Activated naive CD8-positive, alpha-beta T cell treated with anti-CD3 and anti-CD28 coated beads for 36 hours (primary cell): ENCODE results near the gene SP100. TPM values are rescaled to one million over a fixed set of nuclear protein-coding genes. Genes with fewer than 3 reads are reported as not detected.
"Not testable (repeated sequence)": the region's sequence is repeated elsewhere in the genome, so short reads cannot be mapped to it uniquely, and the experiment has no call there.

Experiments
- DNase-seq: peaks from one replicate; pipeline ENCODE4 v3.0.0; 2021
- H3K27ac Mint-ChIP-seq: one replicate; pipeline ENCODE4 v1.8.0; 2022; ENCODE audit warnings: mild to moderate bottlenecking, moderate library complexity, mixed read lengths
- H3K27me3 Mint-ChIP-seq: one replicate; pipeline ENCODE4 v1.8.0; 2022; ENCODE audit warnings: mild to moderate bottlenecking, mixed read lengths
- H3K36me3 Mint-ChIP-seq: one replicate; pipeline ENCODE4 v1.8.0; 2021; ENCODE audit warnings: mild to moderate bottlenecking, mixed read lengths
- H3K4me1 Mint-ChIP-seq: one replicate; pipeline ENCODE4 v1.8.0; 2021; ENCODE audit warnings: mixed read lengths
- H3K4me3 Mint-ChIP-seq: one replicate; pipeline ENCODE4 v1.8.0; 2022; ENCODE audit warnings: mild to moderate bottlenecking, moderate library complexity, mixed read lengths
- H3K9me3 Mint-ChIP-seq: one replicate; pipeline ENCODE4 v1.8.0; 2022; ENCODE audit warnings: mixed read lengths
- total RNA-seq, 2 experiments: library from RNA; stranded (reverse); gene quantifications; one replicate each; pipeline ENCODE4 v1.2.3, GENCODE V29; 2021

Gene SP100
- total RNA-seq, 2 experiments from 2014 or later, result 108 to 112 TPM

DNA sequence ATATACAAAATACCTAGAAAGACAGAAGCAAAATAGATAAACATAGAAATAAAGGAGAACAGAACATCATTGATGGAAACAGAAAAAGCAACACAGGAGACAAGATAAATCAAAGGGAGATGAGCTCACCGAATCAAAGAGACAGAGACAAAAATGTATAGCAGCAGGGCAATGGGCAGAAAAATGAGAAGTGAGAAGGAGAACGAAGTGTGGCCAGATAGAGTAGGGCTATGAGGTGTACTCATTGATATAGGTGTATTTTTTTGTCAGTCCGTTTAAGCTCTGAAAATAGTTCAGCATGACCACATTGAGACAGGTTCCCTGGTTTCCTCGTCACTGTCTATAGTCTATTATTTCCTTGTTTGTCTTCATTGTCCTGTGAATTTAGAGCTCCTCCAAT is 55.1 kb downstream of the SP100 start:
- Mint-ChIP-seq H3K27ac (peak overlapping the region; percentile 83), H3K36me3 (peaks cover 71% of the 10 kb centered on the region), H3K4me3 (no peak overlapping the region), H3K9me3 (peaks cover 18% of the 10 kb centered on the region), H3K4me1 (peaks cover 26% of the 10 kb centered on the region), H3K27me3 (no peaks in the 10 kb centered on the region)
- no peak for DNase-seq

DNA sequence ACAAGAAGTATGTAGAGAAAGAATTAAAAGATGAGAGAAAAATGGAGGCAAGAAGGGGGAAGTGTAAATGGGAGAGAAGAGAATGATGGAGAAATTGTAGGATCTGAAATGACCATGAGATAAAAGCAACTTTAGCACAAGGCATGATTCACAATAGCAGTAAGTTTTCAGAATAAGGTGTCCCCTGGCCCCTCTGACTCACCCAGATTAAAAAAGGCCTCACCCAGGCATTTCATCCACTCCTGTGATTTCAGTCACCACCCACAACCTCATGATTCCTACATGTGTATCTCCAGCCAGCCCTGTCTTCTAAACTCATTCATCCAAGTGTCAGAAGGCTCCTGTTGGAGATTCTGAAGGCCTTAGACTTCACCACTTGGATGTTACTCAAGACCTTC is 56.6 kb downstream of the SP100 start:
- DNase-seq, result peak; percentile 45

DNA sequence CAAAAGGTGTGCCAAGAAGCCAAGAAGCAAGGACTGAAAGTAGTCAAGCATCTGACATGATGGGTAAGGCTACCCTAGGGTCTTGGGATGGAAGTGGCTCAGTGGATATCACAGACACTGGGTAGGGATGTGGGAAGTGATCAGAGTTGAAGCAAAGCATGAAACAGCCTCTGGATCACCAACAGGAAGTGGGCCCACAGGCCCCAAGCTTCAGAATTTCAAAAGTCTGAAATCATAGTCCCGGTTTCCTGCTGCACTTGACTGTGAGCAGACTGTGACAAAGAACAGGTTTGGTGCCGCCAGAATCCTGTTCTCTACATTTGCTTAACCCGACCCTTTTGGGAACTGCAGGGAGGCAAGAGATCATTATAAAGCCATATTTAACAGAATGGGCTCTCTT is 57.4 kb downstream of the SP100 start:
- peaks cover 62% of the 10 kb centered on the region for H3K36me3 Mint-ChIP-seq
- peaks cover 19% of the 10 kb centered on the region for H3K9me3 Mint-ChIP-seq
- peaks cover 26% of the 10 kb centered on the region for H3K4me1 Mint-ChIP-seq
- H3K27ac Mint-ChIP-seq, result peak overlapping the region; percentile 83
- peak; percentile 18 for DNase-seq
- H3K27me3 Mint-ChIP-seq, result no peaks in the 10 kb centered on the region
- H3K4me3 Mint-ChIP-seq, result no peak overlapping the region

More for the DNA sequence above, 56.6 kb downstream of the SP100 start:
- H3K9me3 Mint-ChIP-seq, result peaks cover 19% of the 10 kb centered on the region
- H3K27ac Mint-ChIP-seq, result peak overlapping the region; percentile 83
- H3K4me1 Mint-ChIP-seq, result peaks cover 26% of the 10 kb centered on the region
- no peaks in the 10 kb centered on the region for H3K27me3 Mint-ChIP-seq
- peak overlapping the region; percentile 37 for H3K4me3 Mint-ChIP-seq
- H3K36me3 Mint-ChIP-seq, result peaks cover 64% of the 10 kb centered on the region

DNA sequence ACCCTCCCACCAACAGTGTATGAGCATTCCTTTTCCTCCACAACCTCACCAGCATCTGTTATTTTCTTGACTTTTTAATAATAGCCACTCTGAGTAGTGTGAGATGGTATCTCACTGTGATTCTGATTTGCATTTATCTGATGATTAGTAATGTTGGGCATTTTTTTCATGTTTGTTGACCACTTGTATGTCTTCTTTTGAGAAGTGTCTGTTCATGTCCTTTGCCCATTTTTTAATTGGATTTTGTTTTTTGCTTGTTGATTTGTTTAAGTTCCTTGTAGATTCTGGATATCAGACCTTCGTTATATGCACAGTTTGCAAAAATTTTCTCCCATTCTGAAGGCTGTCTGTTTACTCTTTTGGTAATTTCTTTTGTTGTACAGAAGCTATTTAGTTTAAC is 59.1 kb downstream of the SP100 start:
- H3K27me3 Mint-ChIP-seq, result no peaks in the 10 kb centered on the region
- DNase-seq, result no peak
- H3K36me3 Mint-ChIP-seq, result peaks cover 68% of the 10 kb centered on the region
- H3K9me3 Mint-ChIP-seq, result peaks cover 19% of the 10 kb centered on the region
- no peak overlapping the region for H3K4me3 Mint-ChIP-seq
- peaks cover 26% of the 10 kb centered on the region for H3K4me1 Mint-ChIP-seq
- no peak overlapping the region for H3K27ac Mint-ChIP-seq

DNA sequence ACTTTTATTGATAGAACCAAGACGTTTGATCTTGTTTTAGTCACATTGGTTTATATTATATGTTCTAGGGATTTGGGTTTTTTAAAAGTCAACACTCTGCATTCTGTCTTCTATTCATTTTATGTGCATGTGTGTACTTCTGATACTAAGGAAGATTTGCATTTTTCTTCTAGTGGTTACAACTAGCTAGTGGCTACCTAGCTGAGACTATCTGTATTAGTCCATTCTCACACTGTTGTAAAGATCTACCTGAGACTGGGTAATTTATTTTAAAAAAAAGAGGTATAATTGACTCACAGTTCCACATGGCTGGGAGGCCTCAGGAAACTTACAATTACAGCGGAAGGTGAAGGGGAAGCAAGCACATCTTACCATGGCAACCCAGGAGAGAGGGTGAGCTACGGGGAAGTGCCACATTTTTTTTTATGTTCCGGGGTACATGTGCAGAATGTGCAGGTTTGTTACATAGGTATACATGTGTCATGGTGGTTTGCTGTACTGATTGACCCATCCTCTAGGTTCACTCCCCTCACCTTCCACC is 69.9 kb downstream of the SP100 start:
- Mint-ChIP-seq H3K36me3 (peaks cover 70% of the 10 kb centered on the region), H3K9me3 (peaks cover 12% of the 10 kb centered on the region), H3K27ac (no peak overlapping the region), H3K4me3 (no peak overlapping the region), H3K4me1 (peaks cover 7% of the 10 kb centered on the region), H3K27me3 (no peaks in the 10 kb centered on the region)
- DNase-seq, result no peak

DNA sequence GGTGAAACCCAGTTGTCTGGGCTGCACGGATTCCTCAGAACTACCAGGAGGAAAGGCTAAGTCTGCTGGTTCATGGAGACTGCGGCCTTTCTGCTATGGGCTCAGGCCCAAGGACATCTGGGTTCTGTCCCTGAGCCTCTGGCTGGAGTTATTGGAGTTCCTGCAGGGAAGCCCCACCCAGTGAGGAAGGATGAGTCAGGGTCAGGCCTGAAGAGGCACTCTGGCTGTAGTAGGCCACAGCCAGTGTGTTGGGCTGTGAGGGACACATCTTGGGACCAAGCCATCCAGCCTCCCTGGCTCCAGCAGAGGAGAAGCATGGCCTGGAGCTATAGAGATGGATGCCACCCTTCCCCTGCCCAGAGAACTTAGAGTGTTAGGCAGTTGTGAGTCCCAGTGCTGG is 75.2 kb downstream of the SP100 start:
- not testable (repeated sequence) for H3K4me1 Mint-ChIP-seq, H3K27me3 Mint-ChIP-seq, H3K4me3 Mint-ChIP-seq, DNase-seq, H3K27ac Mint-ChIP-seq
- Mint-ChIP-seq H3K9me3 (peaks cover 12% of the 10 kb centered on the region), H3K36me3 (peaks cover 86% of the 10 kb centered on the region)

DNA sequence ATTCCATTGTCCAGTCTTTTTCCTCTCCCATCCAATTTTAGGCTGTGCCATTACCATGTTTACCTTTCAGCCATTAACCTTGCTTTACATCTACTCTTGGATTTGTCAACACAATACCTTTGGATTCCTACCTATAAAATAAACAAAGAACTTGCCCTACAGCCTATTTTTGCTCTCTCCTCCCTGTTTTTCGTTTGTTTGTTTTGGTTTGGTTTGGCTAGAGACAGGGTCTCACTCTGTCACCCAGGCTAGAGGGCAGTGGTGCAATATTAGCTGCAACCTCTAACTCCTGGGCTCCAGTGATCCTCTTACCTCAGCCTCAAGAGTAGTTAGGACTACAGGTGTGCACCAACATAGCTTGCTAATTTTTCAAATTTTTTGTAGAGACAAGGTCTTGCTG is 76.1 kb downstream of the SP100 start:
- DNase-seq, result no peak
- Mint-ChIP-seq H3K27me3 (no peaks in the 10 kb centered on the region), H3K4me1 (peaks cover 13% of the 10 kb centered on the region), H3K36me3 (peaks cover 84% of the 10 kb centered on the region), H3K27ac (no peak overlapping the region), H3K9me3 (peaks cover 12% of the 10 kb centered on the region), H3K4me3 (no peak overlapping the region)

DNA sequence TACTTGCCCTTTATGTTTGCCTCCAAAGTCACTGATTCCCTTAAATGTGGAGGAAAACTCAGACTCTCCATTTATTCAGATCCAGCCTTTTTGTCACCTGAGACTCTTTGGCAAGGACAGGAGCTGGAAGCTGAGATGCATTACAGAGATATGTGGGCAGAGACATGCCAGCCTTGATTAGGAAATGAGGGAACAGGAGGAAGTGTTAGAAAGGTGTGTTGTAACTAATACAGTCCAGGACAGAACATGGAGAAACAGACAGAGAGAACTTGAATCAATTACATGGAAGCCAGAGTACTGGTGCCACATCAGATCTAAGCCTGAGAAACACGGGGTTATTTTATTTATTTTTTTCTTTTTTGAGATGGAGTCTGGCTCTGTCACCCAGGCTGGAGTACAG is 79.0 kb downstream of the SP100 start:
- Mint-ChIP-seq H3K9me3 (peaks cover 5% of the 10 kb centered on the region), H3K36me3 (peaks cover 78% of the 10 kb centered on the region), H3K4me3 (no peak overlapping the region), H3K27ac (no peak overlapping the region), H3K27me3 (no peaks in the 10 kb centered on the region), H3K4me1 (peaks cover 14% of the 10 kb centered on the region)
- DNase-seq, result no peak

DNA sequence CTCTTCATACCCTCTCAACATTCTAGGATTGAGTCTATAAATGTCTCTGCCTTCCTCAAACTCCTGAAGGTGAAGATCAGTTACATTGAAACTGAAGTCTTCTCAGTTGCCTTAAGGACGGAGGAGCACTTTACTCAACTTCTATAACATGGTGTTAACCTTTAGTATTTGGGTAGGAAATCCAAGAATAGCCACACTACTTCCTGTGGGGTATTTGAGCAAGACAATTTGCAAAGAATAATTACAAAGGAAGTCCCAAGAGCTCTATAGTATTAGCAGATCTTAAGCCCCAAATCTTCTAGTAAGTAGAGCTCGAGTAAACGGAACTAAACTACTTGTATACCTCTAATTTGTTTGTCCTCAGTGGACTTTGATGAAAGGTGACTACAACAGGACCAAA is 80.9 kb downstream of the SP100 start:
- H3K27ac Mint-ChIP-seq, result peak overlapping the region; percentile 70
- H3K36me3 Mint-ChIP-seq, result peaks cover 73% of the 10 kb centered on the region

DNA sequence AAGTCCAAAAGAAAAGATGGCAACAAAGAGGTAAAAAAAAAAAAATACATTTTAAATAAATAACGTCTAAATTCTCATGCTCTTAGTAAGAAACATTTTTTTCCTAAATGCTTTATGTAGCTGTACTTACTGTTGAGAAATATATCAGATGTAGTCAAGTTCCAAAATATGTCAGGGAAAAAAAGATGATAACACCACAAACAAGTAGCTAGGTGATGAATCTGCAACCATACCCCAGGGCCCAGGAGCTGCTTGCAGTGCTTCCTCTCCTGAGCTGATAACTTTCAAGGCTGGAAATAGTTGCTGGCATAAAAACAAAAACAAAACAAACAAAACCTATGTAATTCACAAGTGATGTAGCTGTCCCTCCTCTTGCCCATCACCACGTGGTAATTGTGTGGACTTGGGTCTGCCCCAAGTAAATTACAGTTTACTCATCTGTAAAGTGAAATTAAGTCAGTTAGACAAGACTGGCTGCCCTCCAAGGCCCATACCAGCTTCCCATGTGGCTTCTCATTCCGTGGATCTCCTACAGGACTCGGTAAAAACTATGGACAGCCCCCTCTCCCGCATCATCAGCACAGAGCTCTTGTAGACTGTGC is 82.6 kb downstream of the SP100 start:
- DNase-seq, result no peak
- Mint-ChIP-seq H3K9me3 (no peaks in the 10 kb centered on the region), H3K27ac (no peak overlapping the region), H3K4me1 (peaks cover 12% of the 10 kb centered on the region), H3K36me3 (peaks cover 72% of the 10 kb centered on the region), H3K27me3 (no peaks in the 10 kb centered on the region), H3K4me3 (no peak overlapping the region)

More for the DNA sequence above, 80.9 kb downstream of the SP100 start:
- Mint-ChIP-seq H3K4me3 (no peak overlapping the region), H3K9me3 (no peaks in the 10 kb centered on the region), H3K4me1 (peaks cover 12% of the 10 kb centered on the region), H3K27me3 (no peaks in the 10 kb centered on the region)
- no peak for DNase-seq

DNA sequence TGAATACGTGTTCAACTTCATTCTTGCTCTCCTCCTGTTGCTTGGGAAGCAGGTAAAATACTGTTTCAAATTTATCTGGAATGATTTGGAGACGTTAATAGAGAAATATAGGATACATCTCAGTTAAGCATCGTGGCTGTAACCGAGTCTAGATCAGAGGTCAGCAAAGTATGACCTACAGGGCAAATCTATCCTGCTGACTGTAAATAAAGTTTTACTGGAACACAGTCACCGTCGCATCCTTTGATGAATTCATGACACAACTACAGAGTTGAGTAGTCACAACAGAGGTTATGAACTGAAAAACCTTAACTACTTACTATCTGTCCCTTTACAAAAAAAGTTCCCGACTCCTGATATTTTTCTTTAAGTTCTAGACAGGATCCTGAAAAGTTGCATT is 86.6 kb downstream of the SP100 start:
- Mint-ChIP-seq H3K27ac (no peak overlapping the region), H3K4me1 (peaks cover 3% of the 10 kb centered on the region), H3K27me3 (no peaks in the 10 kb centered on the region), H3K9me3 (no peaks in the 10 kb centered on the region), H3K36me3 (peaks cover 55% of the 10 kb centered on the region), H3K4me3 (no peak overlapping the region)
- no peak for DNase-seq

DNA sequence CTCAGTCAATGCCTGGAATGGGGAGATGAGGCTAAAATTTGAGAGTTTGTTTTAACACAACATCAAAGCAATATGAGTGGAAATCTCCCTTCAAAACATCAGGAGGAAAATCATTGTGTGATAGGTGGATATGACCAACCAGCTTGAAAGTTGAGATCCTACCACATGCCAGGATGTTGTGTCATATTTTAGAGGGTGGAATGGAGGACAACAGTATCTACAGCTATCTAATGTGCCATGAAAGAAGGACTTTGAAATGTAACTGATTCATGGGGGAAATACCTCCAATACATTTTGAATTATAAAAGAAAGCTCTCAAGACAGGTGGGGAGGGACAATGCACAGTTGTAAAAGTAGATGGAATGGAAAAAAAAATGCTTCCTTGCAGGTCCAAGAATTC is 87.8 kb downstream of the SP100 start:
- no peak overlapping the region for H3K4me3 Mint-ChIP-seq
- DNase-seq, result no peak
- peaks cover 49% of the 10 kb centered on the region for H3K36me3 Mint-ChIP-seq
- no peaks in the 10 kb centered on the region for H3K27me3 Mint-ChIP-seq
- no peaks in the 10 kb centered on the region for H3K4me1 Mint-ChIP-seq
- H3K9me3 Mint-ChIP-seq, result no peaks in the 10 kb centered on the region
- H3K27ac Mint-ChIP-seq, result no peak overlapping the region

DNA sequence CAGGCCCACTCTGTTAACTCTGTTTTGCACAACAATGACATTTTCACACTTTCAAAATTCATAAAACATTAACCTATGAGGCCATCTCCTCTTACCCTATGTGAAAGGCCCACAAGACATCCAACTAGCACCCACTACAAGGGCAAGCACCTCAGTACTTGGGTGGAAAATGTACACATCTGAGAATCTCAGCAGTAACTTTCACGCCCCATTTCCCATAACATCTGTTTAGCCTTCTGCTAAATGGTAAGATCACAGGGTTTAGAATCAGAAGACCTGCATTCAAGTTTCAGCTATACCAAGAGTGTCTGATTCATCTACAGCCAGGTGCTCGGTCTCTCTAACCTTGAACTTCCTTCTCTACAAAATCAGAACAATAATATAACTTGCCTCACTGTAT is 89.2 kb downstream of the SP100 start:
- no peaks in the 10 kb centered on the region for H3K27me3 Mint-ChIP-seq
- DNase-seq, result no peak
- H3K27ac Mint-ChIP-seq, result peak overlapping the region; percentile 34

DNA sequence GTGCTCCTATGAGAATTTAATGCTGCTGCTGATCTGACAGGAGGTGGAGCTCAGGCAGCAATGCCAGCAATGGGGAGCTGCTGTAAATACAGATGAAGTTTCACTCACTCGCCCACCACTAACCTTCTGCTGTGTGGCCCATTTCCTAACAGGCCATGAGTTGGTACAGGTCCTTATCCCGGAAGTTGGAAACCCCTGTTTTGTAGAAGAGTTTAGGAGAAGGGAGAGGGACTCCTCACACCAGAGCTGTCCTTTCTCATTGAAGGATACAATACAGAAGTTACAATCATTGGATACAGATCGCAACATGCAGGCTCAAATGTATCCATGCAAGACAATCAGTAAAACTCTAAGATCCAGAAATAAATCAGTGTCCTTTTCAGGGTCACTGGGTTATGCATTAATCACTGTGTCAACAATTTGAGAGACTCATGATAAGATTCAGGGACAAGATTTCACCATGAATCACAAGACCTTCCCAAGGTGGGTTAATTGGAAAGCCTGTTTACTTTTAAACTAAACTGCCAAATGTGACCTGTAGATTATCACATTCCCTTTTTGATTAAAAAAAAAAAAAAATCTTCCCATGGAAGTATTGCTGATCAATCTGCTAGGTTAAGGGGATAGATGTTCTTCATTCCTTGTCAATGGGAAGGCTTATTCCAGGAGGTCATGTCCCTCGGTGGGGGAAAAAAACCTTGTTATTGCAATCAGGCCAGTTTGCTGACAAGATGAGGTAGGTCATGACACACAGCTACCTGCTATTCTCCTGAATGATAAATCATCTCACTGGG is 97.2 kb downstream of the SP100 start:
- no peak for DNase-seq
- H3K9me3 Mint-ChIP-seq, result no peaks in the 10 kb centered on the region
- no peak overlapping the region for H3K27ac Mint-ChIP-seq
- no peaks in the 10 kb centered on the region for H3K4me1 Mint-ChIP-seq
- no peak overlapping the region for H3K4me3 Mint-ChIP-seq
- H3K36me3 Mint-ChIP-seq, result peaks cover 47% of the 10 kb centered on the region
- no peaks in the 10 kb centered on the region for H3K27me3 Mint-ChIP-seq

More for the DNA sequence above, 89.2 kb downstream of the SP100 start:
- peaks cover 46% of the 10 kb centered on the region for H3K36me3 Mint-ChIP-seq
- no peaks in the 10 kb centered on the region for H3K4me1 Mint-ChIP-seq
- H3K4me3 Mint-ChIP-seq, result no peak overlapping the region
- no peaks in the 10 kb centered on the region for H3K9me3 Mint-ChIP-seq

DNA sequence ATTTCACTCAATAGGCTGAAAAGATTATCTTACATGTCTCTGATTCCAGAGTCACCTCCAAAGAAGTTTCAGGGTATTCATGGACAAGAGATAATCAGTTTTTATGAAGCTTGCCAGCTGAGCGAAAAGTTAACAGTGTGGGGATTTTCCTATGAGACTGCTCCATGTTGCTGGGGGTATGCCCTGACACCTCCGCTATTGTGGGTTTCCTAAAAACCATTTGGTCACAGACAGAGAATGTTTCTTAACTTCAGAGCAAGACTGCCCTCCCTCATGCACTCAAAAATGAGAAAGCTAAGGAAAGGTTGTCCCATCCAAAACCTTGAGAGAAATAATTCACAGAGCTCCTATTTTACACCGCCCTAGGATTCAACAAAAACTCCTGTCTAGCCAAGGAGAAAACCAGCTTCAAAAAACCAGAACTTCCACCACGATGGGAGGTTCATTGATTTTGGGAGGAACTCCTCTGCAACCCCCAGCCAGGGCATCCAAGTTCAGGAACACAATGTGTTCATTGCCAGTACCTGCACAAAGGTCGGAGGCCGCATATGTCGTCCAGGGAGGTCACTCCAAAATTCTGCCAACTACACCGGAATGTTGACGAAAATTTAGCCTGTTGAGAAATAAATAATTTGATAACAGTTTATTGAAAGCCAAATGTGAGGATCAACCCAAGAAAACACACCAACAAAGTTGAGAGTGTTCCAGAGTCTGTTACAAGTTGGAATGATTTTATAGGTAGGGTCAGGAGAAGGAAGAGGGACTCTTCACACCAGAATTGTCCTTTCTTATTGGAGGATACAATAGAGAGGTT is 104.3 kb downstream of the SP100 start:
- Mint-ChIP-seq H3K36me3 (peaks cover 50% of the 10 kb centered on the region), H3K9me3 (peaks cover 17% of the 10 kb centered on the region), H3K27ac (no peak overlapping the region), H3K4me3 (no peak overlapping the region), H3K27me3 (no peaks in the 10 kb centered on the region), H3K4me1 (peaks cover 2% of the 10 kb centered on the region)
- DNase-seq, result no peak
